AG04450 (cell line): ENCODE measurements around the gene RIMBP2. TPM values are rescaled to one million over a fixed set of nuclear protein-coding genes. Genes with fewer than 3 reads are reported as not detected.

Experiments
- CTCF ChIA-PET: fragments of 300-600, 350-600 bp; formaldehyde crosslinking; extraction: SDS; loops from one replicate; lab custom pipeline; 2022; ENCODE audit warnings: antibody characterized with exemption, inconsistent platforms; lab: Charles Lee
- POLR2A ChIA-PET: fragments of 350-600 bp; formaldehyde crosslinking; extraction: SDS; loops from one replicate; lab custom pipeline; 2021; ENCODE audit warnings: antibody characterized with exemption, inconsistent platforms; lab: Yijun Ruan, JAX
- DNase-seq: peaks from one replicate; pipeline ENCODE4 v3.0.0-alpha.2; 2011; ENCODE audit warnings: low read depth, low spot score
- H3K27ac ChIP-seq: one replicate; pipeline ENCODE4 v1.5.1; 2012; ENCODE audit warnings: low read depth, low read length, control low read depth
- H3K27me3 ChIP-seq: one replicate; pipeline ENCODE4 v1.6.0; 2012; ENCODE audit warnings: low read length; ENCODE audit not compliant: control insufficient read depth, insufficient read depth
- H3K4me3 ChIP-seq: 2 replicates; pipeline ENCODE4 v1.5.1; 2011; ENCODE audit warnings: mild to moderate bottlenecking, low read depth, low read length, control low read depth
- H3K9me3 ChIP-seq: 2 replicates; pipeline ENCODE4 v1.5.1; 2012; ENCODE audit warnings: low read length; ENCODE audit not compliant: control insufficient read depth, insufficient read depth
- polyA plus RNA-seq: library from polyadenylated mRNA; depleted of rRNA; stranded (reverse); fragments of >200 nt; gene quantifications from 2 replicates; pipeline ENCODE4 v1.2.3, GENCODE V29; 2011
- TF ChIP-seq, protein P1 (sequence below): IDR thresholded peaks from 2 replicates; pipeline ENCODE4 v1.5.1; 2011; ENCODE audit warnings: low read depth, low read length, control low read depth, inconsistent platforms

RIMBP2 gene
- polyA plus RNA-seq, 1 experiment: not detected

DNA sequence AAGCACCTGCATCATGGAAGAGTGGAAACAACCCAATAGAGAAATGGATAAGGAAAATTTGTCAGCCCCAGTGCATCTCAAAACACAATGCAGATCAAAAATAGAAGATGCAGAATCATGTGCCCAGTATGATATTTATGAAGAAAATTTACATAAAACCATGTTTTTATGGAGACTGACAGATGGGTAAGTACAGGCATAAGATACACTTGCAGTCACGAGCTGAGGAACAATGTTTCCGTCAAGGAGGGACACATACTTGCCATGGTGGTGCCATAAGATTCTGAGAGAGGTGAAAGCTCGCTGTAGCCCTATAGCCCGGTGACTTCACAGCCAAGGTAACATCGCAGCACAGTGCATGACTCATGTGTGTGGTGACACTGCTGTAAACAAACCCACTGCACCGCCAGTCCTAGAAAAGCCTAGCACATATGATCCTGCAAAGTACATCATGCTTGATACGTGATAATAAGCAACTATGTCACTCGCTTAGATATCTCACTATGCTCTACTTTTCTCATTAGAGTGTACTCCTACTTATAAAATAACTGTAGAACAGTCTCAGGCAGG, 112.6 kb downstream of the RIMBP2 start:
- TF ChIP-seq, protein P1, sequence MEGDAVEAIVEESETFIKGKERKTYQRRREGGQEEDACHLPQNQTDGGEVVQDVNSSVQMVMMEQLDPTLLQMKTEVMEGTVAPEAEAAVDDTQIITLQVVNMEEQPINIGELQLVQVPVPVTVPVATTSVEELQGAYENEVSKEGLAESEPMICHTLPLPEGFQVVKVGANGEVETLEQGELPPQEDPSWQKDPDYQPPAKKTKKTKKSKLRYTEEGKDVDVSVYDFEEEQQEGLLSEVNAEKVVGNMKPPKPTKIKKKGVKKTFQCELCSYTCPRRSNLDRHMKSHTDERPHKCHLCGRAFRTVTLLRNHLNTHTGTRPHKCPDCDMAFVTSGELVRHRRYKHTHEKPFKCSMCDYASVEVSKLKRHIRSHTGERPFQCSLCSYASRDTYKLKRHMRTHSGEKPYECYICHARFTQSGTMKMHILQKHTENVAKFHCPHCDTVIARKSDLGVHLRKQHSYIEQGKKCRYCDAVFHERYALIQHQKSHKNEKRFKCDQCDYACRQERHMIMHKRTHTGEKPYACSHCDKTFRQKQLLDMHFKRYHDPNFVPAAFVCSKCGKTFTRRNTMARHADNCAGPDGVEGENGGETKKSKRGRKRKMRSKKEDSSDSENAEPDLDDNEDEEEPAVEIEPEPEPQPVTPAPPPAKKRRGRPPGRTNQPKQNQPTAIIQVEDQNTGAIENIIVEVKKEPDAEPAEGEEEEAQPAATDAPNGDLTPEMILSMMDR: no peak
- H3K27me3 ChIP-seq: no peaks in the 10 kb centered on the region
- peaks cover 50% of the 10 kb centered on the region for H3K9me3 ChIP-seq
- H3K27ac ChIP-seq: no peak overlapping the region
- DNase-seq: no peak
- ChIA-PET CTCF (no interaction called here), POLR2A (no interaction called here)
- H3K4me3 ChIP-seq: no peak overlapping the region

DNA sequence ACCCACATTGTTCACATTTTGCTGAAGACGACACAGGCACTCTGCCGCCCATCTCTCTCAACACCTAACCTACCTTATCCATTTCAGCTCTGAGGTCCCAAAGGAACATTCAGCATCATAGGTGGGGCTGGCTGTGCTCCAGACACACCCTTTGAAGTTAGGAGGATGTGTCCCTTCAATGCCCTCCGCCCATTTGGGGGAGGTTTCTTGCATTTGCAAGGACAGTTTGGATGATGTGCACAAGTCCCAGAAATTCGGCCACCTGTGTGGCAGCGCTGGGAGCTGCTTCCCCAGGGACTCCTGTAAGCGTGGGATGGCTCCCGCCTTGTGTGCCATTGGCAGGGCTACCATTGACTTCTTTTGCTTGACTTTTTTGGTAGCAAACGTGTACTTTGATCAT, 113.8 kb downstream of the RIMBP2 start:
- Histone ChIP-seq H3K27ac (no peak overlapping the region), H3K27me3 (no peaks in the 10 kb centered on the region), H3K4me3 (no peak overlapping the region), H3K9me3 (peaks cover 43% of the 10 kb centered on the region)
- TF ChIP-seq, protein P1: no peak
- POLR2A ChIA-PET: no interaction called here
- no peak for DNase-seq
- CTCF ChIA-PET: no interaction called here

DNA sequence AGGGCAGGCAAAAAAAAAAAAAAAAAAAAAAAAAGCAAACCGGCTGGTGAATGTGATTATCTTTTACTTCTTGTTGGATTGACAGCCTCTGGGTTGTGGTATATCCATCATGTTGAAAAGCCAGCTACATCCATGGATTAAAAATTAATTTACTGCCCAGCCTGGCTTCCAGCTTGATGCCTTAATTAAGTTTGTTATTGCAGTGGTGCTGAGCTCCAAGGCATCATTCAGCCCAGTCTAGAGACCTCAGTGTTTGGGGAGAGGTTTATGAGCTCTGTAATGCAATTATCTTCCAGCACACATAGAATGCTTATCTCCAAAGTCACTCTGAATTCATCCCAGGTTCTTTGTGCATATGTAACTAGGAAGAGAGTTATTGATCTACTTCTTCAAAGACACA, 114.8 kb downstream of the RIMBP2 start:
- Histone ChIP-seq H3K4me3 (no peak overlapping the region), H3K27ac (no peak overlapping the region), H3K27me3 (no peaks in the 10 kb centered on the region), H3K9me3 (peaks cover 37% of the 10 kb centered on the region)
- no peak for DNase-seq
- ChIA-PET POLR2A (no interaction called here), CTCF (no interaction called here)
- TF ChIP-seq, protein P1: no peak

DNA sequence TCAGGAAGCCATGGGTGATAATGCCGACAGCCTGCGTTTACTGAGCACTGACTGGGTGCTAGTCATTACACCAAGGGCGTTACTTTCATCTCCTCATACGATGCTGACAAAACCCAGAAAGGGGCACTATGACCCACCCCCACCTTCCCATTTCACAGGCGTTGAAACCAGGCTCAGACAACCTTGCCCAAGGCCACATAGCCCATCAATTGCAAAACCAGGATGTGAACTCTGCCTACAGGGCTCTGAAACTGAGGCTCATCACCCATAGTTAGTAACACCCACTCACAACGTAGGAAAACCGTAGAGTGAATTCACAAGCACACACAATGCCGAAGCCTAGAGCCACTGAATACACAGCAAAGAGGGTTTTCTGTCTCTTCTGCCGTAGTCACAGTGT, 119.9 kb downstream of the RIMBP2 start:
- ChIA-PET POLR2A (no interaction called here), CTCF (no interaction called here)
- DNase-seq: no peak
- no peak overlapping the region for H3K27ac ChIP-seq
- no peaks in the 10 kb centered on the region for H3K27me3 ChIP-seq
- TF ChIP-seq, protein P1: no peak
- H3K4me3 ChIP-seq: no peak overlapping the region
- peaks cover 54% of the 10 kb centered on the region for H3K9me3 ChIP-seq

DNA sequence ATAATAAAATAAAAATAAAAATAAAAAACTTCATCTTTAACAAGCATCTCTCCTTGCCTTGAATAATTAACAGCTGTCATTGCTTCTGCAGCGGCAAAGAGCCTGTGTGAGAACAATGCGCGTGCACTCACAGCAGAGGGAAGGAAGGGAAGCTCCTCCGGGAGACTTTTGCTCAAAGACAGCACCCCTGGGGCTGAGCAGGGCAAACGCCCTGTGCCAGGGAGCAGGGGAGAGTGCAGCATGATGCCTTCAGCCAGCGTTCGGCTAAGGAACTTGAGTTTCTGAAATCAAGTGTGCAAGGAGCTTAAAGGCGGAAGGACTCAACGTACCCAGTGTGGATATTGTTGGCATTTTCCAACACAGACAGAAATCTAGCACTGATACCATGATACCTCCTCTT, 120.5 kb downstream of the RIMBP2 start:
- Histone ChIP-seq H3K27me3 (no peaks in the 10 kb centered on the region), H3K9me3 (peaks cover 60% of the 10 kb centered on the region), H3K4me3 (no peak overlapping the region), H3K27ac (no peak overlapping the region)
- TF ChIP-seq, protein P1: no peak
- POLR2A ChIA-PET: no interaction called here
- DNase-seq: no peak
- CTCF ChIA-PET: no interaction called here
